NCI-H2196 (cell line): ENCODE data around the gene NUDC.
"Not testable (repeated sequence)": the region's sequence is repeated elsewhere in the genome, so short reads cannot be mapped to it uniquely, and the experiment has no call there.

Experiments used
- DNase-seq: peaks from one replicate; lab custom pipeline; 2025; ENCODE audit not compliant: unreplicated experiment; lab: John Stamatoyannopoulos, UW

Gene NUDC

DNA sequence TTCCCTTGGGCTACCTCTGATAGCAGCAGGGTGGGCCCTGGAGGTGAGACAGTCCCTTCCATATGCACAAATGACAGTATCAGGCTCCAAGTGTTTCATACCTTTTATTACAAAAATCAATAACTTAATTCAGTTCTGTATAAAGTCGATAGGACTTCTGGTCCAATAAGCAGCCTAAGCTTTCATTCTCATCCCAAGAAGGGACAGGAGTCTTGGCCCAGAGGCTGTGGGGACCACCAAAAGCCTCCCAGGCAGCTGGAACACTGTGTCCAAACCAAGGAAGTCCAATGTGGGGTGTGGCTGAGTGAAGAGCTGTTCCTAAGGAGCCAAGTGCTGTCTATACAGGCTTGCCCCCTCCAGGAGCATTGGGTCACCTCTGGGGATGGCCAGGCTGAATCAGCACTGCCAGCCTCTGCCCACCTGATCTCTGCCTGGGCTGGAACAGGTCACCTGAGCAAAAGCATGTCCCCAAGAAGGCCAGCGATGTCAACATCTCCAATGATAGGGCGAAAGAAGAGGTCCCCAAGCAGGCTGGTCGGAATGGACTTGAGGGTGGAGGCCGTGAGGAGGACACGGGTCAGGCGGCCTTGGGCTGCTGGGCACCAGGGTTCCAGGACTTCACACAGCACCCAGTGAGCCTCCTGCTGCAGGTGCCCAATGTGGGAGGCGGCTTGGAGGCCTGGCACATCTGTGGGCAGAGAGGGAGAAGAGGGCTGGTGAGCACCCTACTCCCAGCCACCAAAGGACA, 10.0 kb upstream of the NUDC start:
- no peak for DNase-seq

GRCh38 chr1:26912147-26912490, 9.4 kb upstream of the NUDC start:
- no peak for DNase-seq

DNA sequence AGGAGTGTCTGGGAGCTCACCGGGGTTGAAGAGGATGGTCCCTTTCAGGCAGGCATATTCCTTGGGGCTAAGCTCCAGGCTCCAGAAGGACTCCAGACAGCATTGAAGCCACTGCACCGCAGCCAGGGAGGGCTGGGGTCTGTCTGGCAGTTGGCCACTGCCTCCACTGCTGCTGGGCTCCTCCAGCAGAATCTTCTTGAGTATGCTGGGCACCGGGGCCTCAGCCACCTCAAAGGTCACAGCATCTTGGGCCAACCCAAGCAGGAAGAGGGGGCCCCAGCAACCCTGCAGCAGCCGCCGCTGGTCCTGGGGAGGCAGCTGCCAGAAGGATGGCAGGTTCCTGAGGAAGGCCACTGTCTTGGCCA, 8.2 kb upstream of the NUDC start:
- no peak for DNase-seq

DNA sequence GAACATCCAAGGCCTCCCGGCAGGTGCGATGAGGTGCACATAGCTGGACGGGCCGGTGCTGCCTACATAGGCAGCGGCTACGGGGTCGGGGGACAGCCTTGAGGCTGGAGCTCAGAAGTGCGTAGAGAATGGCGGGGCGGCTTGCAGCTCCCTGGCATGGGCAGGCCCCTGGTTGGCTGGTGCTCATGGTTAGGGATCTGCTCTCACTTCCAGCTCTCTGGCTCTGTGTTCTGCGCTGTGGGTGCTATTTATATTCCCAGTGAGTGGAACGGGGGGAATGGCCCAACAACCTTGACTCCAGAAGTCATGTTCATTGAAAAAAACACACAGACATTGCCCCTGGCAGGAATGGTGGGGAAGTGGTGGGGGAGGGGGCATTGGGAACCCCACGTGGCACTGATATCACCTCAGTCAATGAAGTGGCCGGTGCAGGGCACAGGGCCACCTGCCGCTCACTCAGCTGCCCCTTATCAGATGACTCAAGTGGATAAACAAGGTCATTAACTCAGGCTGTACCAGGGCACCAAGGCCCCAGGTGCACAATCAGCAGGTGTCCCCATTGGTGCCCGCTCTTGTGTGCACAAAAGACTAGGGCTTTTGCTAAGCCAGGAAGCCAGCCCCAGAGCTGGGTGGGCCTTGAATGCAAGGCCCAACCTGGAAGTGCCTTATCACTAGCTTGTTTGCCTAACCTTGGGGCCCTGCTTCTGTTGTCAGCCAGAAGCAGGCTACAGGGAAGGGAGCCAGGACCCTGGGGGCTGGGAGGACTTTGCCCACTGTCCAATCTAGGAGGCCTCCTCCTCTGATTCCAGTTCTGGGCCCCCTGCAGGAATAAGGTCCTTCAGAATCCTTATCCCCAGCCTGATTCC, 7.6 kb upstream of the NUDC start, which contains the start of gene NR0B2:
NR0B2 (minus strand) TSS at position 222 of the 866 bp plus-strand sequence; CDS start at position 187, 35 bp downstream.
- peak; percentile 97 for DNase-seq

GRCh38 chr1:26915204-26915842, 6.2 kb upstream of the NUDC start:
- peak; percentile 74 for DNase-seq

GRCh38 chr1:26921126-26921539, 410 bp upstream of the NUDC start:
- no peak for DNase-seq

DNA sequence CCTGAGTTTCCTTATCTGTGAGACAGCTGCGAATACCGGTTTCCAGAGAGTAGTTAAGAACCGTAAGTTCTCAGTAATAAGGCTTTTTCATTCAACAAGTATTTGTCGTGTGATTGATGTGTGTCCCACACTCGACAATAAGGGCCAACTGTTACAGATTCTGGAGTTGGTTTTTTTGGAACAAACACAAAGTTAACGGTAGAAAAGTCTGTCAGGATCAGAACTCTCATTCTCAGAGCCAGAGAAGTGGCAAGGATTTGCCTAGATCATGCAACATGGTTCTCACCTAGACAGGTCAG, 837 bp downstream of the NUDC start:
- DNase-seq = no peak

GRCh38 chr1:26922901-26923300, 1.4 kb downstream of the NUDC start:
- no peak for DNase-seq

- no peak for DNase-seq
These were observed 2.2 kb downstream of the NUDC start for GRCh38 chr1:26923711-26924110.

DNA sequence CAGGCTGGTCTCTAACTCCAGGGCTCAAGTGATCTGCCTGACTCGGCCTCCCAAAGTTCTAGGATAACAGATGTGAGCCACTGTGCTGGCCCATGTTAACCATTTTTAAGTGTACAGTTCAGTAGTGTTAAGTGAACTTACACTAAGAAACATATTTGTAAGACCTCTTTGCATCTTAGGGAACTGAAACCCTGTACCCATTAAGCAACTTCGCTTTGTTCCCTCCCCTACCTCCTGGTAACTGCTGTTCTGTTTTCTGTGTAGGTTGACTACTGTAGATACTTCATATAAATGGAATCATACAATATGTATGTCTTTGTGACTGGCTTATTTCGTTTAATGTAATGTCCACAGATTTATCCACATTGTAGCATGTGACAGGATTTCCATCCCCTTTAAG, 11.0 kb downstream of the NUDC start:
- DNase-seq = no peak

DNA sequence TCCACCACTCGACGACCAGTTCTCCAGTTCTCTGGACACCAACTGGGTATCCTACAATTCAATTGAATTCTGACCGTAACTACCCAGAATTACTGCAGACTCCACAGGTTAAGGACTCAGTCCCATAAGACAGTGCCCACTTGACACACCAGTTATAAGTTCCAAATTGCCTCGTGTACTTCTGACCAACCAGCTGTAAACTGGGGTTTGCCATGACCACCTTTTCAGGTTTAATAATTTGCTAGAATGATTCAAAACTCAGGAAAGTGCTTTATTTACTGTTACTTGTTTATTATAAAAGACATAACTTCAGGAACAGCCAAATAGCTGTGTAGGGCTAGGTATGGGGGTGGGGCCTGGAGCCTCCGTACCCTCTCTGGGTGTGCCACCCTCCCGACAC, 15.3 kb downstream of the NUDC start:
- DNase-seq = no peak

- DNase-seq = no peak
These were observed 16.6 kb downstream of the NUDC start for GRCh38 chr1:26938004-26938658.

- no peak for DNase-seq
These were observed 17.1 kb downstream of the NUDC start for GRCh38 chr1:26938659-26939025.

- DNase-seq = no peak
These were observed 19.8 kb downstream of the NUDC start for GRCh38 chr1:26941311-26941710.

DNA sequence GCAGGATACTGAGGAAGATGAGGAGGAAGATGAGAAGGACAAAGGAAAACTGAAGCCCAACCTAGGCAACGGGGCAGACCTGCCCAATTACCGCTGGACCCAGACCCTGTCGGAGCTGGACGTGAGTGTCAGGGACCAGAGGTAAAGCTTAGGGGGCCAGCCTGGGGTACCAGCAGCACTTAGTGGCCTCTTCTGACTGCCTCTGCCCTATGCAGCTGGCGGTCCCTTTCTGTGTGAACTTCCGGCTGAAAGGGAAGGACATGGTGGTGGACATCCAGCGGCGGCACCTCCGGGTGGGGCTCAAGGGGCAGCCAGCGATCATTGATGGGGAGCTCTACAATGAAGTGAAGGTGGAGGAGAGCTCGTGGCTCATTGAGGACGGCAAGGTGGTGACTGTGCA, 21.1 kb downstream of the NUDC start:
- no peak for DNase-seq

GRCh38 chr1:26945138-26945537, 23.6 kb downstream of the NUDC start:
- DNase-seq = no peak

DNA sequence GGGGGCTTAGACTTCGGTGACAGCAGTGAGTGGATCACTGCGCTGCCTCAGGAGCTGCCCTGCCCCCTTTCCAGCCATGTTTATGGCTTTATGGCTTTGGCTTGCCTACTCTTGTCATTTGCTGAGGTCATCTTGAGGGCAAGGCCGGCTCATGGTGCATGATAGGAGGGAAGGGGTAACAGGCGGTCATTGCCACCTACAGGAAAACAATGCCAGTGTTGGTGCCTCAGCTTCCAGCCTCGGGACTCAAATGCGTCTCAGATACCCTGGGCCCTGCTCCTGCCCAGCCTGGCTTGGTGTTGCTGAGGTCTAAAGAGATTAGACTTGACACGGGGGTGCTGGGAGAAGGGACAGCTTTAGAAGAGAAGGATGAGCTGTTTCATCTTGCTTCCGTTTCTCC, 24.2 kb downstream of the NUDC start:
- DNase-seq = no peak

DNA sequence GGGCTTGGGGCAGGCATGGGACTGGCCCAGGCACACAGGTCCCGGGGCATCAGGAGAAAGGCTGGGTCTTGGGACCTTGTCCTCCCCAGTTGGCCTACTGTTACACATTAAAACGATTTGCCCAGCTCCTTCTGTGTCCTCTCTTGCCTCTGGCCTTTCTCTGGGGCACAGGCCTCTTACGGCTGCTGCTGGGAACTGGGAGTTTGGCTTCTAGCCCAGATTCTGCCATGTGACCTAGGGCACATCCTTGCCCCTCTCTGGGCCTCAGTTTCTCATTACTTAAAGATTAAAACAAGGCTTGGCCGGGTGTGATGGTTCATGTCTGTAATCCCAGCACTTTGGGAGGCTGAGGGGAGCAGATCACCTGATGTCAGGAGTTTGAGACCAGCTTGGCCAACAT, 24.7 kb downstream of the NUDC start:
- DNase-seq = no peak

GRCh38 chr1:26948725-26949057, 27.1 kb downstream of the NUDC start:
- DNase-seq = not testable (repeated sequence)

DNA sequence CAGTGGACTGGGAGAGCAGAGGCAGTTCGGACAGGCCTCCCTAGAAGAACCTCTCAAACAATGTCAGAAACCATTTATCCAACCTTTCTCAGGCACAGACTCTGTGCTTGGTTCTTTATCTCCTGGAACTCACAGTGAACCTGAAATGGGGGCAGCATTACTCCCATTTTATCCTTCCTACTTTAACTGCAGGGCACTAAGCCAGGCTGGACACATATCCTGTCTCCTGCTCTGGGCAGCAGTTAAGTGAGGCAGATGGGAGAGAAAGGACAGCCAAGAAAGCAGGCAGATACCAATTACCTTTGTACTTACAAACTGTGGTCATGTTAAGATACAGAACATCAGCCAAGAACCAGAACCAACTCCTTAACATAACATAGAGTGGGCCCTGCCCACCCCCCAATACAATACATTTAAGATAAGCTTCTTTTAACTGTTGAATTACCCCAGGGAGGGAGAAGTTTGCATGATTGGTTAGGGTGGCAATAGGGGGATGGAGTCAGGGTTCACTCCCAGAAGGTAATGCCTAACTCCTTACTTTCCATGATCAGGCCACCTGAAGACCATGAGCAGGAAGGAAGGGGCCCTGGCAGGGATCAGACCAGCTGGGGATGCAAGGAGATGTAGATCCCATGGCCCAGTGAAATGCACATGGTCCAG, 27.9 kb downstream of the NUDC start:
- DNase-seq = no peak

GRCh38 chr1:26949926-26950319, 28.4 kb downstream of the NUDC start:
- no peak for DNase-seq
